Umbilical cord (tissue), 2 donors: ENCODE results near the gene CCDC3. TPM values are rescaled to one million over a fixed set of nuclear protein-coding genes. Genes with fewer than 3 reads are reported as not detected.
"Not testable (repeated sequence)": the region's sequence is repeated elsewhere in the genome, so short reads cannot be mapped to it uniquely, and the experiment has no call there.

Source experiments
- DNase-seq: peaks from one replicate; pipeline ENCODE4 v3.0.0-alpha.2; 2015; ENCODE audit warnings: low spot score
- total RNA-seq: library from RNA; depleted of rRNA; stranded (reverse); fragments of >200 nt; gene quantifications from one replicate; pipeline ENCODE4 v1.2.3, GENCODE V29; 2014; ENCODE audit warnings: low replicate concordance; ENCODE audit not compliant: insufficient read depth

Gene CCDC3
- 56.8 TPM for total RNA-seq

GRCh38 chr10:13001041-13001886, at the start of gene CCDC3:
CCDC3 (minus strand) TSS chr10:13001713; CDS start chr10:13001570, 143 bp downstream.
- DNase-seq: peak; percentile 43

DNA sequence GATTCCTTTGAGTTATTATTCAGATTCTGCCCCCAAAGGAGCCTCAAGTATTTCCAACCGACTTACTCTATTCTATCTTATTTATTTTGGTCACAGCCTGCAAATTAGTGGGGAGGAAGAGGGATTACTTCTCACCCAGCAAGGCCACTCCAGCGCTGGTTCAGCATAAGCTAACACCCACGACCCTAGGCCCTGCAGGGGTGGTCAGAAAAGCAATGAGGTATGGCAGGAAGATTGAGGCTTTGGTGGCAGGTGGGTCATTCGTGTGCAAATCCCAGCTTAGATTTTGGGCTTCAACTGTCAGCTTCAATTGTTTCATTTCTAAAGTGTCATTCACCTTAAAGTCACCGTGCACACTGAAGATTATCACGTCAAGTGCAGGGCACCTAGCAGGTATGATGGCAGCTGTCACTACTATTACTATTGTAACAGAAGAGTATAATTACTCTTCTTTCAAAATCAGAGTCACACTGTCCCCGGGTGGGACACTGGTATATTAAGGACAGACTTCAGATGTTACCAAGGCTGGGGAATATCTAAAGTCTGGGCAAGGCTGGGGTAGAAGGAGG, 49.7 kb upstream of the CCDC3 start:
- no peak for DNase-seq

DNA sequence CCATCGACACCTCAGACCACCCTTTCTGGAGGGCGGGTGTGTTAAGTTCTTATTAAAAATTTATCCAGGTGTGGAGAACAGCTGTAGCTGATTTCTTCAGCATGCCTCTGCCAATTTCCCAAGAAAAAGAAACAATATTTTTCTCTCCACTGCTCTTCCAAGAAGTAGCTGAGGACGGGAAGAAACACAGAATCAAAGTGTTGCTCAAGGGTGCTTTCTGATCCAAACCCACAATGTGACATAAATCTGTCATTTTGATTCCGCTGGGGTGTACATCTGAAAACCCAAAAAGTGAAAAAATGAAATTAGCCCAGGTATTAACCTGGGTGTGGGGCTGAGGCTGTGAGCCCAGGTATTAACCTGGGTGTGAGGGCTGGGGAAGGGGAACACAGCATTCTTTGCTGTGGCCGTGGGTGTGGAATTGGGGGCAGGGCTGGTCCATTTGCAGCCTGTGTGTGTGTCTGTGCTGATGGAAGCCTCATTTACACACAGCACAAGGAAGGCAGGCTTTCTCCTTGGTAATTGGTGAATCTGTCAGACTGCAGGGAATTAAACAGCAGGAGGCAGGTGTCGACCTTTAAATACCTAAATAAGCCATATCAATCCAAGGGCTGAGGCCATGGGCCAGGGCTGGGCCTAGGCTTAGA, 48.4 kb upstream of the CCDC3 start:
- DNase-seq: no peak

DNA sequence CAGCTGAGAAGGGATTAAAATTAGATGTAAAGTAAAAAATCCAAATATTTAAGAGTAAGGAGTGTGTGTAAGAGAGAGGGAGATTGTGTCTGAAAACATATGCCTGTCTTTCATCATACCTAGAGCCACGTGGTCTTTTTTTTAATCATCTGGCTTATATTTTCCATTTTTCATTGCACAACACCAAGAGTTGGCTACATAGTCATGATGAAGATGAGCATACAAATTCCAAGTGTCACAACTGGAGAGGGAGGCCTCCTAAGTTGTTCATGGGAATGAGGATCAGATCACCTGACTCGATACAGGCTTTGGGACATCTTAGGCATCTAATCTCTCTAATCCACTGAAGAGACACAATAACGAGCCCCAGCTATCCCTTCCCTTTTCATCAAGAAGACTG, 47.2 kb upstream of the CCDC3 start:
- peak; percentile 5 for DNase-seq

DNA sequence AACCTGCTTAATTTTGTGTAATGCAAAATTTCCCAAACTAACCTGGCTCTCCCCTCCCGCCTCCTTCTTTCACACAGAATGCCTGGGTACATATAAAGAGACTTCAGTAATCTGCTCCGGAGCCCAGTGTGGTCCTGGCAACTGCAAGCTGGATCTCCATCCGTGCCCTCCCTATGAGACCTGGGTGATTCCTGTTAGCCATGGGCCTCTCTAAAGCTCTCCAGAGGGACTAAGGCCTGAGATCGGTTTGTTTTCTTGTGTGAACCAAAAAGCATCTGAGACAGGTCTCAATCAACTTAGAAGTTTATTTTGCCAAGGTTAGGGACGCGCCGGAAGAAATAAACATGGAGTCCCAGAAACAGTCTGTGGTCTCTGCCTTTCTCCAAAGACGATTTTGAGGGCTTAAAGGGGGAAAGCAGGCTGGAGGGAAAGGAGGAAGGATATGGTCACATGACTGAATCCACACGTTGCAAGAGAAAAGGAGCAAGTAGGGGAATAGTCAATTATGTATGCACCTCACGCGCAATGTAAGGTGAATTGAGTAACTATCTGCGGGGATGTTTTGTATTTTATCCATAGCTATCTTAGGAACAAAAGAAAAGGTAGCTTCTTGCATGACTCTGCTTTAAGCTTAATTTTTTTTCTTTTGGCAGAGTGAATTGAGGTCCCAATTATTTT, 46.2 kb upstream of the CCDC3 start:
- no peak for DNase-seq

- DNase-seq: no peak
Measured at GRCh38 chr10:13046851-13047528, 45.5 kb upstream of the CCDC3 start.

GRCh38 chr10:13043520-13043919, 42.0 kb upstream of the CCDC3 start:
- DNase-seq: no peak

DNA sequence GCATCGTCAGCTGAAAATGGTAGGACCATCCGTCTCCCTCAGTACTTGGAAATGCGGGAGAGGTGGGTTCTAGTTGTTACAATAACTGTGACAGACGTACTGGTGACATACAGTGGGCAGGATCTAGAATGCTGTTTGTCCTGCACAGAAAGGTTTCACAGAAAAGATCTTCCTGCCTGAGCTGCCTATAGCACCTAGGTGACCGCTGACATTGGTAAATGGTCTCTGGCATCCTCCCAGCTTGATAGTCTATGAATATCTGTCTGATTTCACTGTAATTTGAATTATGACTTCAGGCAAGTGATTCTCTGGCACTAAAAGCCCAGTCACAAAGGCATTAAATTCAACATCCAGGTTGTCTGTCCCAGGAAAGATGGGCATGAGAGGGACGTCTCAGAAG, 38.2 kb upstream of the CCDC3 start:
- DNase-seq: no peak

- DNase-seq: no peak
Measured at GRCh38 chr10:13038391-13038790, 36.9 kb upstream of the CCDC3 start.

- no peak for DNase-seq
Measured at GRCh38 chr10:13037832-13038231, 36.3 kb upstream of the CCDC3 start.

- DNase-seq: no peak
Measured at GRCh38 chr10:13036841-13037240, 35.3 kb upstream of the CCDC3 start.

DNA sequence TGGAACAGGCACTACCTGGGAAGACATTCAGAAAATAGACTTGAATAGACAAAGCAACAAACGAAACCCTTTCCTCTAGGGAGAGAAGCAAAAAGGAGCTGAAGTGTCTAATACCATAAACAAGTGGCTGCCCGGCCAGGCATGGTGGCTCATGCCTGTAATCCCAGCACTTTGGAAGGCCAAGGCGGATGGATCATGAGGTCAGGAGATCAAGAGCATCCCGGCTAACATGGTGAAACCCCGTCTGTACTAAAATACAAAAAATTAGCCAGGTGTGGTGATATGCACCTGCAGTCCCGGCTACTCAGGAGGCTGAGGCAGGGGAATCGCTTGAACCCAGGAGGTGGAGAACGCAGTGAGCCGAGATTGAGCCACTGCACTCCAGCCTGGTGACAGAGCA, 34.2 kb upstream of the CCDC3 start:
- not testable (repeated sequence) for DNase-seq

DNA sequence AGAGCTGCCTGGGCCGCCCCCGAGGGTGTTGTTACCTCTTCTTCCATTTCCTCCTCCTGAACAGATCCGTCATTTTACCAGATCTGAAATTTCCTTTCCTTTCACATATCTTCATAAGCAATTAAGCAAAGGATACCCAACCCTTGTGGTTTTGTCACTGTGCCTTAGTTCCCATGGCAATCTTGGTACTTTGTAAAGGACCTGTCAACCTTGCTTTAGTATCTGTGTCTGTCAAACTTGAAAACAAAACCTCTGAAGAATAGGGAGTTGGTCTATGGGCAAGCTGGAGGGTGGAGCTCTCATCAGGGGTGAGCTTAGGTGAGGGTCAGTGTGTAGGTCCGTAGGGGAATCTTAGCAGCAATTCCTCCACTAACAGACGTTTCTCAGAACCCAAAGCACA, 25.4 kb upstream of the CCDC3 start:
- DNase-seq: no peak

DNA sequence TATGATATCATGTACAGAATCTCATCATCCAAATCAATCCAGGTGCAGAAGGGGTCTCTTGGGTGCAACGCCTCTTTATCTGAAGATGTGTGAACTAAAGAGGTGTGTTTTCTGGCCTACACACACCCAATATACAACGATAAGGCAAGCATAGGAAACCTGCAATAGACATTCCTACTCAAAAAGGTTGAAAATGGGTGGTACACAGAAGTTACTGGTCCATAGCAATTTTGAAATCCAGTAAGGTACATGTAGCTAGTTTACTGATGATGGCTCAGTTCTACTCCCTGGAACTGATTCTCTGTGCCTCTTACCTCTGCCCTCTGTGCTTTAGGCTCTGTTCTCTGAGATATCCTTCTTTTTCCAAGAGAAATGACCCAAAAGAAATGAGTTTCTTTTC, 22.2 kb upstream of the CCDC3 start:
- no peak for DNase-seq

DNA sequence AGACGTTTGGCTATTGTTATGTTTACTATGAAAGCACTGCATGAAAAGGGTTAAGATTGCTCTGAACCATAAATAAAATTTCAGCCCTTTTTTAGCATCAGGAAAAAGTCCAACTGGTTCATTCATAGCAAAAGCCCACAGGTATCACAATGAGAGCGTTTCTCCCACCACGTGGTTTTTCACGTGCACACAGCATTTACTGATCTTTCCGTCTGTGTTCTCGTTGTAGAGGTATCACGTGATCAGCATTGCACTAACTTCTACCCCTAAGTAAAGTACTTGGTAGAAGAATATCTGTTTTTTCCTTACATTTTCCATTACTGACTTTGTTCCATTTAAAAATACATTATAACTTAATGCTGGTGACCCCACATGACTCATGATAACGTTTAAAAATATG, 17.8 kb upstream of the CCDC3 start:
- no peak for DNase-seq

DNA sequence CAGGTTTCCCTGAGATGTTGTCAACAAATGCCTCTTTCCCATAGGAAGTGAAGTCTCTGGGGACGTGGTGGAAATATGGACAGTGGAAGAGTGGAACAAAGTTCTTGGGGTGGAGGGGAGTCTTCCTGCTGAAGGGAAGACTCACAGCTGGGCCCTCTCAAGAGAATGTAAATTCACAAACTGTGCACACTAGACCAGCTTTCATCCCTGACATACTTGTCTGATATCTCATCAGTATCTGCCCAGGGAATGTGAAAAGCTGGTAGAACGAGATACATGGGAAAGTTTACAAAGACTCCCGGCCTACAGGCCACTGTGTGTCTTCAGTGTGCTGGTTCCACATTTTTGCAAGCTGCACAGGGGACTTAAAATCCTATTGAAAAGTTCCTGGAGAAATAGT, 16.7 kb upstream of the CCDC3 start:
- DNase-seq: peak; percentile 76

DNA sequence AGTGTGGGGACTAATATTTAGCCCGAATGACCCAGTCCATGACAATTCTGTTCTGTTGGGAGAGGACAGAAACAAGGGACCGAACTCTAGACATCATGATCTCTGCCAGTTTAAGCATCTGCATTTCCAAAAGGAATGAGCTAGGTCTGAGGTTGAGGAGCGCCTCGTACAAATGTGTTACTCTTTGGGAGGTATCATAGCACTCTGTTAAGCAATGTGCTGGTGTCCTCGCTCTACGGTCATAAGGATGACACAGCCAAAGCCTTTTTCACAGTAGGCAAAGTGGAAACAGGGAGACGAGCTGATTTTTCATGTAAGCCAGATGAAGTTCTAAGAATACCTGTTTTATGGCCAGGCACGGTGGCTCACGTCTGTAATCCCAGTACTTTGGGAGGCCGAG, 15.4 kb upstream of the CCDC3 start:
- DNase-seq: no peak

DNA sequence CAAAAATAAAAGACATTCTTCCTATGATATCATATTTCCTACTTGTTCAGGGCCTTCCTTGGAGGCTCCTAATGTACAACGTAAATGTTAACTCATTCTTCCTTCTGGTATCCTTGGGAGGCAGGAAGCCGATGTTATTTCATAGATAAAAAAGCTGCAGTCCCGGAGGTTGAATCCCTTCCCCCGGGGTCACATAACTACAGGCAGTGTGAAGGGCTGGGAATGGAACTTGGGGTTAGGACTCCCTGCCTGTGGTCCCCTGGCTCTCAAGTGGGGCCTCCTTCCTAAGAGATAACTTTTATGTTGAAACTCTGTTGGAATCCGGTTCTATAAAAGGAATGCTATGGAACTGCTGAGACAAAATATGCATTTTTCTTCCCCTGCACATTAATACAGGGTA, 14.9 kb upstream of the CCDC3 start:
- peak; percentile 78 for DNase-seq

GRCh38 chr10:13006037-13006436, 4.5 kb upstream of the CCDC3 start:
- DNase-seq: no peak

DNA sequence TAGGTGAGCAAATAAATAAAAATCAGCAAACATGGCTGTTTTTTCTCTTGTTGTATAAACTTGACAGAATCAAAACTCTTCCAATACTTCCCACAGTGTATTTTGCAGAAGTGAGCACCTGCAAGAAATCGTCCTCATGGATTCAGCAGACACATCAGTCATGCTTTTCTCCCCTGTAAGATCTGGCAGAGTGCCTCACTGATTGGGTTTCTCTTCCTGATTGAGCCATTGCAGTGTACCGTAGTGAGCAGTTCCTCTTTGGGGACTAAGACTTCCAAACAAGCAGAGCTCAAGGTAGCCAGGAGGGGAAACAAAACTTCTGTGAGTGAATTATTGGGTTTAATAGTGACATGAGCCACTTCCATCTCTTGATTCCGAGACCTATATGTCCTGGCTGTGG, 2.2 kb upstream of the CCDC3 start:
- DNase-seq: no peak

- DNase-seq: no peak
Measured at GRCh38 chr10:13003004-13003403, 1.5 kb upstream of the CCDC3 start.

GRCh38 chr10:13001887-13002212, 337 bp upstream of the CCDC3 start:
- DNase-seq: no peak
